CD4-positive, alpha-beta T cell treated with Interferon alpha-2 for 1 hour (primary cell): Measurements from ENCODE around the gene AP3B2.
"Not testable (repeated sequence)": the region's sequence is repeated elsewhere in the genome, so short reads cannot be mapped to it uniquely, and the experiment has no call there.

Source experiments
- DNase-seq, 2 donors: peaks; one replicate each; pipeline ENCODE4 v3.0.0-alpha.2; 2020 to 2022

Gene AP3B2

DNA sequence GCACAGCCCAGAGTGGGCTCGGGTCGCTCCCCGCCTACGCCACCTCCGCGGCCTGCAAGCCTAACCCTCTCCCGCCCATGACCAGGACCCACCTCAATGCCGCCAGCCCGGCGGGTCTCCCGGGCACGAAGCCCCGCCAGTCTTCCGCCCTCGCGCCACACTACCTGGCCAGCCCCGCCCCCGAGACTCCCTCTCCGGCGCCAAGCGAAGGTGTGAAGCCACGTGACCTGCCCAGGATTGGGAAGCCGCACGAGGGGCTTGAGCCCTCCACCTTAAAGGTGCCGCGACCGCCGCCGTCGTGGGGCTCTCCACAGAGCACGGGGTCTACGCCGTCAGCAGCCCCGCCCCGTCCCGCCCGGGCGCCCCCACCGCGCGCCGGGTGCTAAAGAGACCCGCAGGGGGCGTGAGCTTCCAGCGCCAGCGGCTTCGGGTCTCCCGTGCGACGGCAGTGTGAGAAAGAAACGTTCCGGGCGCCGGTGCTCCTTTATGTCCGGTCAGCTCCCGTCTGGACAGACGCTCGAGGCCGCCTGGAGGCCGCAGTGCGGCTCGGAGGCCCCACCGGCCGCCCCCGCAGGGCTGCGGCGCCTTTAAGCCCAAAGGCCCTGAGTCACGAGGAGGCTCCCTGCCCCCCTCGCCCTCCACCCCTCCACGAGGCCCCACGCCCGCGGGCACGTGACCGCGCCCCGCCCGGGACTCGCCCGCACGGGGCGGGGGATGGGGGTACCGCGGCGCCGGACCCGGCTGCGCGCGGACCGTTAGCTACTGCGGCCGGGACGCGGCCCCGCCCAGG is 62.4 kb downstream of the AP3B2 start, which contains the start of gene CPEB1:
Gene CPEB1 (minus strand): TSS at position 319 of the 790 bp plus-strand sequence. CDS start 18,904 bp downstream, outside the sequence.
- peak; percentile 7 to 29 for DNase-seq

DNA sequence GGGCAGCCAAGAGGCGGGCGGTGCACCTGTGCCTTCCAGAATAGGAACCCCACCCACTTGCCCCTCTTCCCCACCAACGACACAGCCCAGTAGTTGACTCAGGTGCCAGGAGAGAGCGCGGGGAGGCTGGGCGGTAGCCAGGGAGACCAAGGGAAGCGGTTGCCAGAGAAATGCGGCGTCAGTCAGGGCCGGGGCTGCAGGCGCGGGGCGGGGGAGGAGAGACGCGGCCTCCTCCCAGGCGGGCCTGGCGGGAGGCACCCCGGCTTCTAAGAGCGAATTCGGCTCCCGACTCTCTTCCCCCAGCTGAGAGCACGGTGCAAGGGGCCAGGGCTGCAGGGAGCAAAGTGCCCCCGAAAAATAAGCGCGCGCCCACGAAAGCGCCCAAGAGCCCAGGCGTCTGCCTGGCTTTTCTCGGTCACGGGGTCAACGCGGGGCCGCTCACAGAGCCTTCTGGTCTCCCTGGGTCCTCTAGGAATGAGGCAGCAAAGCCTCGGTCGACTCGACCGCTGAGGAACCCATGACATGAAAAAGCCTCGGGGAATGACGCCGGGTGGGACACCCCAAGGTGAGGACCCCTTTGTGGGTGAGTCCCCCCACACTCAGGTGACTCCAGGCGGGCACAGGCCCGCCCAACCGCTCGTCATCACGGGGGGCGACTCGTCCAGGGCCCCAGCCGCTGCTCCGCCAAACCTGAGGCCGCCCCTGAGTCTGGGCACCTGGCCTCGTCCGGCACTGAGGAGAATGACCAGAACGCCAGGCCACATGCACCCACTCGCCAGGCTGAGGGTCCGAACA is 63.2 kb downstream of the AP3B2 start:
- DNase-seq = no peak

DNA sequence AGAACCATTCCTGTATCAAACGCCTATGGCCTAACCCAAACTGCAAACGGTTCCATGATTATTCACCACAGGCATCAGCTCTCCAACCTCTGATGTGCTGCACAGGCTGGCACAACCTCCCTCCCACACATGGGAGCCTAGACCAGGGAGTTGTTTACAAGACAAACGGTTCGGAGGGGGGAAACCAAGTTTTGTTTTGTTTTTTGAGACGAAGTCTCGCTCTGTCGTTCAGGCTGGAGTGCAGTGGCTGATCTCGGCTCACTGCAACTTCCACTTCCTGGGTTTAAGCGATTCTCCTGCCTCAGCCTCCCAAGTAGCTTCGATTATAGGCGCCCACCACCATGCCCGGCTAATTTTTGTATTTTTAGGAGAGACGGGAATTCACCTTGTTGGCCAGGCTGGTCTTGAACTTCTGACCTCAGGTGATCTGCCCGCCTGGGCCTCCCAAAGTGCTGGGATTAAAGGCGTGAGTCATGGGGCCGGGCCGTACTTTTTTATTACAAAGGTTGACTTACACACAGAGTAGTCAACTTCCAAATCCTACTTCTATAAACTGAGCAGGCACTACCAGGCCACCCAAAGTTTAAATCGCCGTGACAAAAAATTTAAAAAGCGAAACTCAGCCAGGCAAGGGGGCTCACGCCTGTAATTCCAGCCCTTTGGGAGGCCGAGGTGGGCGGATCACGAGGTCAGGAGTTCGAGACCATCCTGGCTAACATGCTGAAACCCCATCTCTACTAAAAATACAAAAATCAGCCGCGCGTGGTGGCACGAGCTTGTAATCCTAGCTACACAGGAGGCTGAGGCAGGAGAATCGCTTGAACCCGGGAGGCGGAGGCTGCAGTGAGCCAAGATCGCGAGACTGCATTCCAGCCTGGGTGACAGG is 64.5 kb downstream of the AP3B2 start:
- DNase-seq = not testable (repeated sequence)

DNA sequence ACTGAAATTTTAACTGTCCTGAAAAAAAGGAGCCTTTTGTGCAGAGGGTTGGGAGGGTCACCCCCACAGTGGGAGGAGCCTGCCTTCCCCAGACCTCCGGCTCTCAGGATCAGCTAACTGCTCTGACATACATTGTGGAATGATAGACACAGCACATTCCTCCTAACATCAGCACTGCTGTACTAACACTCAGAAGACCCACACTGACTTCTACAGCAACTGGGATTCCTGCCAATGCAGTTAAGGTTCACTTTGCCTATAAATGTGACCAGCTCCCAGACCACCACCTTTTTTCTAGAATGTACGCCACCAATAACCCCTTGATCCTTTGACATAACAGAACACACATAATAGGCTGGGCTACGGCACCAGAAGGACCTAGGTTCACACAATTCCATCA is 65.7 kb downstream of the AP3B2 start:
- DNase-seq = no peak

DNA sequence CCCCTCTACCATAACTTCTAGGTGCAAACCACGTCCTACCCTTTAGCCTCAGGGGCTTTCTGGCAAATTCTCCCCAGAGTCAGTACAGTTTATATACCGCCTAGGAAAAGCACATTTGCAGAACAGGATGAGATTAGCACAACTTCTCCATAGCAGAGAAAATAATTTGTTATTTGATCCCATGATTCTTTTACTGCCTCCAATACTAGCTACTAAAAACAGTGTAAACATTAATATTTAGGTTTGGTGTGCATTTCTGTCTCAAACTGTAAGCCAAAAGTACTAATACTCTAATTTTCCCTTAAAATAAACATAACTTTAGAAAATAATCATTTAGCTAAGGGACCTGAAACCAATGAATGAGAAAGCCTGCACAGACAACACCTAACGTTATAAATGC is 67.0 kb downstream of the AP3B2 start:
- no peak for DNase-seq

DNA sequence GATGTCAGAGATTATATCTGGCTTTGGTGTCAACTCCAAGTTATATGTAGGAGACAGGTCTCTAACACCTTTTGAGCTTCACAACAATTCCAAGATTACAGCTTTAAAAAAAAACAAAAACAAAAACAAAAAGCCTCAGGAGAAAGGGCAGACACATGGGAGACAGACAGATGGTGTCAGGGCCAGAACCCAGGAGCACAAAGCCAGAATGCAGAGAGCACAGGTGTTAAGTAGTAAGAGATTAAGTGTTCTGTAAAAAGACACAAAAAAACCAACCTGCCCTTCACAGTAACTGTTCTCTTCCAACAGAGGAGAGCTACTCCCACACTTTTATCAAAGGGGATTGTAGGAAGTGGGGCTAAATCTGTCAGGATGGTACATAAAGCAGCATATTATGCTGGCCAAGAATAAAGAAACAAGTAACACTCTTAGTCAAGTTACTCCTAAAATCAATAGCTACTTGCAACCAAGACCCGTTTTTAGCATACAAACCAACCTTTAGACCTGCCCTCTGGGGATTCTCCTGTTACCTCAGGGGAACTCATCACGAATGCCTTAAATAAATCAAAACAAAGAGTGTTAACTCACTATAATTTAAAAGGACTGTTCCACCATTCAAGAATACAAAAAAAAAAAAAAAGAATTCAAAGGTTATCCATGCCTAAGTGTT is 68.4 kb downstream of the AP3B2 start:
- DNase-seq = no peak

DNA sequence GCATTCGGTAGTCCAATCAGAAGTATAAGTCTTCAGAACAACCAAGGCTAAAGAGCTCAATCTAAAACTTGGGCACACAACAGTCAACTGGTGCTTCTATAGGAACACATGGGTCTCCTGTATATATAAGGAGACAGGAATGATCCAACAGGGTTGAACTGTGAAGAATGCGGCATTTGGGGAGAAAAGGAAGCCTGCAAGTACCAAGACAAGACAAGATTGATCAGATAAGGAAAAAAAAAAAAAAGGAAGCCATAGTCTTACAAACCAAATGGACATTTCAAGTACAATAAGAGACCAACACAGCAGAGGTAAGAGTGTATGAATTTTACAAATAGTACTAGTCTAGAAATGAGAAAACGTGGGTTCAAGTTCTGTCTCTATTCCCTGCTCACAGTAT is 69.0 kb downstream of the AP3B2 start:
- no peak for DNase-seq

DNA sequence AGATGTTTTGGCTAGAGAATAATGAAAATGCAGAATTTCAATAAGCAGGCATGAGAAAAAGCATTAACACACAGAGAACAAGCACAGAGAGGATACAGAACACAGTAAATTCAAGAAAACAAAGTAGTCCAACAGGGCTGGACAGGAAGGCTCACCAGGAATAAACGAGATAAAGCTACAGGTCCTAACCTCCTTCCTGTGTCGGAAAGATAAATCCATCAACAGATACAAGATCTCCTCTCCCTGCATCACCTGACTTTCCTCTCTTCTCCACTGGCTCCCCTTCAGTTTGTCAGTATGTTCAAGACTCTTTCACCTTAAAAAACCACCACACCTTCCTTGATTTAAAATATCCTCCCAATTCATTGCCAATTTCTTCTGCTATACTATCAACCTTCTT is 73.9 kb downstream of the AP3B2 start:
- no peak for DNase-seq

DNA sequence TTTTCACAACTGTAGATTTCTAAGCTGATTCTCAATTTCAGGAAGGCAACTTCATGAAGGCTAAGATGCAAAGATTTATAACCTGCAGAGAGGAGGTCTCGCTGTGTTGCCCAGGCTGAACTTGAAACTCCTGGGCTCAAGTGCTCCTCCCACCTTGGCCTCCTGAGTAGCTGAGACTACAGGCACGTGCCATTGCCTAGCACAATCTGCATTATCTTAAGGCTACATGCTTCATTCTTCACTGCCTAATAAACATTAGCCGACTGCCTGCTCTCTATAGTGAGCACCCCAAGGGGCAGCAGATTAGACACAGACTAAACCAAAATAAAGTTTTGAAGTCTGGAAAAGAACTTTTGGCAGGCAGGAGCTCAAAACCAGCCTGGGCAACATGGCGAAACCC is 79.6 kb downstream of the AP3B2 start:
- no peak for DNase-seq

DNA sequence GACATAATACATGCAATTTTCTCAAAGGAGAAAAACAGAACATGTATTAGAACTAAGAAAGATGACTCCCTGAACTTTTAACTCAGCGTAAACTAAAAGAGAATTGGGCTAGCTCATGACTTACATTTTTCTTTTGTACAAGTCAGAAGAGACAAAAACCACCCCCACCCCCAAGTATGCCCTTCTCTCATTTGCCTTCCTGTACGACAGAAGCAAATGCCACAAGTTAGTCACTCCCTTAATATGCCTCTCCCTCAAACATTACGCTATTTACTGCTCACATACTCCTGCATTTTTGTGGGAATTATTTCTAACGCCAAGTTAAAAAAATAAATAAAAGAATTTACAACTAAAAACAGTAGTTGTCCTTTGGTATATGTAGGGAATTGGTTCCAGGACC is 84.5 kb downstream of the AP3B2 start:
- DNase-seq = no peak

DNA sequence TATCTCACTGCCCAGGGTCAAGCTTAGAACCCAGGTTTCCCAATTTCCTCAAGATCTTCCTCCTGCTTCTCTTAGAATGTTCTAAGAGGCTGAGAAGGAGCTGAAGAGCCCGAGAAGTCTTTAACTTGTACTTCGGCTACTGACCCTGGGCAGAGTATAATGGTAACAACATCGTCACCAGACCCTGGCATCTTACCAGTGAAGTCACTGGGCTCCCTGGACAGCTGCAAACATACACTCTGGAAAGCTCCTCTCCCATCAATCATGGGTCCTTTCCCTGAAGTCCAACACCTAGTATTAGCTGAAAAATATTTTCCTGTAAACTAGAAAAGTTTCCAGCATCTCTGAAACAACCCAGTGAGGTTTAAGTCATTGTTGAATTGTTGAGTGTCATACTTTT is 85.2 kb downstream of the AP3B2 start:
- DNase-seq = no peak

DNA sequence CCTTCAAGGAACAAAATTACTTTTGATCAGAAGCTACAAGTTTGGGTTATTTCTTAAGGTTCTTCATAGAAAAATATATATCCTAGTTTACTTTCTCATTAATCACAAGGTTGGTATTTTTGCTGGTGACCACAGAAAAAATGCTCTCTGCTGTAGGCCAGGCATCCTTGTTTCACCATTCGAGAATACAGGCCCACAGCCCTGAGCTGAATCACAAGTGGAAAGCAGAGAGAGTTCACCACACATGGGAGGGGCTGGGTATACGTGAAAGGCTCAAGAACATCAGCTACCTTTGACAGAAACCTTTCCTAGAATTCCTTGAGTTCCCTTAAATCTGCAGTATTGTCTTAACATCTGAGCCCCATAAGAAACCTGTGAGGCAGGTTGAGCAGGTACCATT is 85.7 kb downstream of the AP3B2 start:
- no peak for DNase-seq

DNA sequence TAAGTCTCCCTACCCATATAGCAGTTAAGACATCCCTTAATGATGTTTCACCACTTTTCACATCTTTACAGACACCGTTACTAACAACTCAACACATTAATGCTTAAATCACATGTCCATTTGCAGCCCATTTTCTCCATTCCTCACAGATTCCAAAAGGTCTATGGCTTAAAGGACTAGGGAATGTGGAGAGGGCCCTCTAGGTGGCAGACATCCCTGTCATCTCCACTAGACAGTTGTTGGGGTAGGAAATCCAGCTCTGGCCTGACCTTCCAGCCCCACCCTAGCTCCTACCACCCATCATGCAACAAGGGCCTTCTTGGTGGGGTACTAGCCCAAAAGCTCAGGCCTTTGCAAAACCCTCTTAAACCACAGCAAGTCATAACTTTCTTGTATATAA is 87.7 kb downstream of the AP3B2 start:
- no peak for DNase-seq

DNA sequence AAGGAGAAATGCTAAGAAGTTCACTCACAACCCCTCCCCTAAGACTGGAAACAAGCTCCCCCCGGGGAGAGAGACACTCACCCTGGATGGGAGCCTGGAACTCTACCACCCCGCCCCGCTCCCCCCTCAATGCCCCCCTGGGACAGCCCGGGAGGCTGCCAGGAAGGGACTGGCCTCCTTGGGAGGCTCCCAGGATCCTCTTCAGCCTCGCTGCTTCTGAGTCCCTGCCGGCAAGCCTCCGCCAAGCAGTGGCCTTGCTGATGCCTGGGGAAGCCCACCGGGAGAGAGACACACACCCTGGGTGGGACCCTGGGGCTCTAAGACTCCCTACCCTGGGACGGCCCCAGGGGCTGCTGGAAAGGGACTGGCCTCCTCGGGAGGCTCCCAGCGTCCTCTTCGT is 95.9 kb downstream of the AP3B2 start:
- no peak for DNase-seq

DNA sequence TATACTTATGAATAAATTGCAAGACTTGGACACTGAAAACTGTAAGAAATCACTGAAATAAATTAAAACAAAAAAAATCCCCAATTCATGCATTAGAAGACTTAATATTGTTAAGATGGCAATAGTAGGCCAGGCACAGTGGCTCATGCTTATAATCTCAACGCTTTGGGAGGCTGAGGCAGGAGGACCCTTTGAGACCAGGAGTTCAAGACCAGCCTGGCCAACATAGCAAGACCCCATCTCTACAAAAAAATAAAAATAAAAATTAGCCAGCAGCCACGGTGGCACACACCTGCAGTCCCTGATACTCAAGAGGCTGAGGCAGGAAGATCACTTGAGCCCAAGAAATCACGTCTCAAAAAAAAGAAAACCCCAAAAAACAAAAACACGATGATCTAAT is 98.3 kb downstream of the AP3B2 start:
- DNase-seq = no peak
